COLO668 (cell line): Measurements from ENCODE around the gene KRABD2.
A peak's percentile ranks its signal among the peaks of the same experiment; 100 is the strongest.
"Not testable (repeated sequence)": the region's sequence is repeated elsewhere in the genome, so short reads cannot be mapped to it uniquely, and the experiment has no call there.

Experiments used
- DNase-seq: peaks from one replicate; lab custom pipeline; 2025; ENCODE audit not compliant: unreplicated experiment; lab: John Stamatoyannopoulos, UW

Gene KRABD2

GRCh38 chr17:8362651-8363332 is 13.7 kb downstream of the KRABD2 start:
- DNase-seq = no peak

GRCh38 chr17:8360751-8361150 is 15.8 kb downstream of the KRABD2 start:
- no peak for DNase-seq

GRCh38 chr17:8360260-8360659 is 16.2 kb downstream of the KRABD2 start:
- no peak for DNase-seq

- peak; percentile 8 for DNase-seq
These were observed 16.7 kb downstream of the KRABD2 start for GRCh38 chr17:8359769-8360168.

- DNase-seq = no peak
These were observed 18.6 kb downstream of the KRABD2 start for GRCh38 chr17:8357910-8358309.

GRCh38 chr17:8354236-8354635 is 22.3 kb downstream of the KRABD2 start:
- DNase-seq = no peak

- no peak for DNase-seq
These were observed 22.8 kb downstream of the KRABD2 start for GRCh38 chr17:8353736-8354135.

- DNase-seq = no peak
These were observed 26.2 kb downstream of the KRABD2 start for GRCh38 chr17:8350339-8350738.

- DNase-seq = not testable (repeated sequence)
These were observed 29.5 kb downstream of the KRABD2 start for GRCh38 chr17:8347001-8347400.

GRCh38 chr17:8345951-8346665 is 30.4 kb downstream of the KRABD2 start:
- no peak for DNase-seq

- no peak for DNase-seq
These were observed 31.3 kb downstream of the KRABD2 start for GRCh38 chr17:8345052-8345690.

- DNase-seq = no peak
These were observed 35.0 kb downstream of the KRABD2 start for GRCh38 chr17:8341456-8341855.

GRCh38 chr17:8339540-8339939 is 37.0 kb downstream of the KRABD2 start, which contains the start of gene ODF4:
TSS of gene ODF4 (plus strand) at chr17:8339840. CDS start at chr17:8340052, 212 bp downstream.
- DNase-seq = no peak

GRCh38 chr17:8338753-8339140 is 37.8 kb downstream of the KRABD2 start:
- no peak for DNase-seq

- DNase-seq = no peak
These were observed 38.4 kb downstream of the KRABD2 start for GRCh38 chr17:8337802-8338752.

GRCh38 chr17:8333281-8333680 is 43.2 kb downstream of the KRABD2 start:
- DNase-seq = no peak

- DNase-seq = no peak
These were observed 43.8 kb downstream of the KRABD2 start for GRCh38 chr17:8332688-8333087.

- no peak for DNase-seq
These were observed 44.4 kb downstream of the KRABD2 start for GRCh38 chr17:8332128-8332527.

GRCh38 chr17:8327303-8327649 is 49.2 kb downstream of the KRABD2 start:
- DNase-seq = no peak
